ENCODE results near the gene ZNF831. TPM values are rescaled to one million over a fixed set of nuclear protein-coding genes. Genes with fewer than 3 reads are reported as not detected.

ZNF831 gene
- total RNA-seq, 1 experiment from 2014 or later = not detected

- H3K27me3 ChIP-seq (replicated peaks; ENCODE audit: control insufficient read depth, insufficient read depth, low read length) = no peaks in the 10 kb centered on the region; the same call in none of the 2 replicates
- H3K9me3 ChIP-seq = no peaks in the 10 kb centered on the region
- no TSS peak for BruUV-seq (replicated peaks)
- H3K36me3 ChIP-seq (ENCODE audit: control insufficient read depth, insufficient read depth, low read length) = no peaks in the 10 kb centered on the region
- H3K4me1 ChIP-seq = no peaks in the 10 kb centered on the region
- Mint-ChIP-seq H3K27ac (ENCODE audit: unreplicated experiment) (no peak overlapping the region), H3K36me3 (ENCODE audit: insufficient read depth, unreplicated experiment) (no peaks in the 10 kb centered on the region), H3K27me3 (ENCODE audit: insufficient read depth, unreplicated experiment) (peaks cover 34% of the 10 kb centered on the region), H3K9me3 (ENCODE audit: unreplicated experiment) (no peaks in the 10 kb centered on the region), H3K4me3 (ENCODE audit: unreplicated experiment) (no peak overlapping the region), H3K4me1 (ENCODE audit: low read depth, unreplicated experiment) (no peaks in the 10 kb centered on the region)
- ChIA-PET CTCF (no interaction called here), POLR2A (no interaction called here)
- TF ChIP-seq CTCF (IDR thresholded peaks at IDR 0.05; ENCODE audit: insufficient read depth in 1 of 2, low read depth in 1 of 2, low read length in 1 of 2, severe bottlenecking in 1 of 2, unreplicated experiment in 1 of 2) = peak in 1 of 2 experiments; percentile 45
- no peak for DNase-seq
- intact Hi-C loops (cut with micrococcal nuclease; ENCODE audit: unreplicated experiment) = no loop called here
- no peak overlapping the region for H3K4me3 ChIP-seq (ENCODE audit: low read depth, low read length)
Measured at GRCh38 chr20:59176812-59177211, 13.2 kb downstream of the ZNF831 start.

GRCh38 chr20:59177266-59178250 is 13.9 kb downstream of the ZNF831 start:
- no peak for TF ChIP-seq CTCF (IDR thresholded peaks at IDR 0.05; ENCODE audit: insufficient read depth in 1 of 2, low read depth in 1 of 2, low read length in 1 of 2, severe bottlenecking in 1 of 2, unreplicated experiment in 1 of 2)
- no peaks in the 10 kb centered on the region for H3K9me3 ChIP-seq
- Mint-ChIP-seq H3K9me3 (ENCODE audit: unreplicated experiment) (no peaks in the 10 kb centered on the region), H3K4me3 (ENCODE audit: unreplicated experiment) (no peak overlapping the region), H3K36me3 (ENCODE audit: insufficient read depth, unreplicated experiment) (no peaks in the 10 kb centered on the region), H3K27ac (ENCODE audit: unreplicated experiment) (no peak overlapping the region), H3K27me3 (ENCODE audit: insufficient read depth, unreplicated experiment) (peaks cover 31% of the 10 kb centered on the region), H3K4me1 (ENCODE audit: low read depth, unreplicated experiment) (no peaks in the 10 kb centered on the region)
- no peaks in the 10 kb centered on the region for H3K36me3 ChIP-seq (ENCODE audit: control insufficient read depth, insufficient read depth, low read length)
- ChIA-PET POLR2A (no interaction called here), CTCF (no interaction called here)
- no peaks in the 10 kb centered on the region for H3K4me1 ChIP-seq
- BruUV-seq (replicated peaks) = no TSS peak
- H3K27me3 ChIP-seq (replicated peaks; ENCODE audit: control insufficient read depth, insufficient read depth, low read length) = no peaks in the 10 kb centered on the region; the same call in 1 of the 2 replicates
- intact Hi-C loops (cut with micrococcal nuclease; ENCODE audit: unreplicated experiment) = no loop called here
- no peak for DNase-seq
- no peak overlapping the region for H3K4me3 ChIP-seq (ENCODE audit: low read depth, low read length)

GRCh38 chr20:59178983-59179595 is 15.5 kb downstream of the ZNF831 start:
- peaks cover 30% of the 10 kb centered on the region for H3K27me3 Mint-ChIP-seq (ENCODE audit: insufficient read depth, unreplicated experiment)
- CTCF ChIA-PET = no interaction called here

More at GRCh38 chr20:59178983-59179595, 15.5 kb downstream of the ZNF831 start:
- no peak for DNase-seq
- Mint-ChIP-seq H3K27ac (ENCODE audit: unreplicated experiment) (no peak overlapping the region), H3K9me3 (ENCODE audit: unreplicated experiment) (no peaks in the 10 kb centered on the region), H3K4me3 (ENCODE audit: unreplicated experiment) (no peak overlapping the region), H3K4me1 (ENCODE audit: low read depth, unreplicated experiment) (no peaks in the 10 kb centered on the region), H3K36me3 (ENCODE audit: insufficient read depth, unreplicated experiment) (no peaks in the 10 kb centered on the region)
- Histone ChIP-seq H3K9me3 (no peaks in the 10 kb centered on the region), H3K27me3 (replicated peaks; ENCODE audit: control insufficient read depth, insufficient read depth, low read length) (no peaks in the 10 kb centered on the region; the same call in 1 of the 2 replicates), H3K36me3 (ENCODE audit: control insufficient read depth, insufficient read depth, low read length) (no peaks in the 10 kb centered on the region), H3K4me3 (ENCODE audit: low read depth, low read length) (no peak overlapping the region), H3K4me1 (no peaks in the 10 kb centered on the region)
- BruUV-seq (replicated peaks) = no TSS peak
- intact Hi-C loops (cut with micrococcal nuclease; ENCODE audit: unreplicated experiment) = no loop called here
- POLR2A ChIA-PET = no interaction called here
- TF ChIP-seq CTCF (IDR thresholded peaks at IDR 0.05; ENCODE audit: insufficient read depth in 1 of 2, low read depth in 1 of 2, low read length in 1 of 2, severe bottlenecking in 1 of 2, unreplicated experiment in 1 of 2) = no peak

Data from Caco-2 (cell line).